ENCODE measurements around the gene RAD9B. TPM values are rescaled to one million over a fixed set of nuclear protein-coding genes. Genes with fewer than 3 reads are reported as not detected.

RAD9B gene
- total RNA-seq, 1 experiment from 2014 or later, result 1.0 TPM

- intact Hi-C loops (cut with micrococcal nuclease), result no loop called here
- no peaks in the 10 kb centered on the region for H3K9me3 Mint-ChIP-seq (ENCODE audit: unreplicated experiment)
- H3K4me3 Mint-ChIP-seq (ENCODE audit: unreplicated experiment), result peak overlapping the region; percentile 12
- no peaks in the 10 kb centered on the region for H3K27me3 Mint-ChIP-seq (ENCODE audit: insufficient read depth, unreplicated experiment)
- POLR2A ChIA-PET, result interaction anchor here (1.2 to 14.4 kb wide), 6 partner anchors 14 to 52 kb away, joined by 3 to 351 read pairs (median 21); partner anchors contain the start of genes RAD9B and VPS29
- CTCF ChIA-PET, result interaction anchor here (0.8 to 5.4 kb wide), 3 partner anchors 14 to 68 kb away, joined by 3 to 30 read pairs (median 4); no protein-coding TSS in a partner anchor
- no peak overlapping the region for H3K27ac Mint-ChIP-seq (ENCODE audit: low read depth, unreplicated experiment)
- BruUV-seq (replicated peaks), result no TSS peak
- TF ChIP-seq, protein P1, sequence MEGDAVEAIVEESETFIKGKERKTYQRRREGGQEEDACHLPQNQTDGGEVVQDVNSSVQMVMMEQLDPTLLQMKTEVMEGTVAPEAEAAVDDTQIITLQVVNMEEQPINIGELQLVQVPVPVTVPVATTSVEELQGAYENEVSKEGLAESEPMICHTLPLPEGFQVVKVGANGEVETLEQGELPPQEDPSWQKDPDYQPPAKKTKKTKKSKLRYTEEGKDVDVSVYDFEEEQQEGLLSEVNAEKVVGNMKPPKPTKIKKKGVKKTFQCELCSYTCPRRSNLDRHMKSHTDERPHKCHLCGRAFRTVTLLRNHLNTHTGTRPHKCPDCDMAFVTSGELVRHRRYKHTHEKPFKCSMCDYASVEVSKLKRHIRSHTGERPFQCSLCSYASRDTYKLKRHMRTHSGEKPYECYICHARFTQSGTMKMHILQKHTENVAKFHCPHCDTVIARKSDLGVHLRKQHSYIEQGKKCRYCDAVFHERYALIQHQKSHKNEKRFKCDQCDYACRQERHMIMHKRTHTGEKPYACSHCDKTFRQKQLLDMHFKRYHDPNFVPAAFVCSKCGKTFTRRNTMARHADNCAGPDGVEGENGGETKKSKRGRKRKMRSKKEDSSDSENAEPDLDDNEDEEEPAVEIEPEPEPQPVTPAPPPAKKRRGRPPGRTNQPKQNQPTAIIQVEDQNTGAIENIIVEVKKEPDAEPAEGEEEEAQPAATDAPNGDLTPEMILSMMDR (IDR thresholded peaks at IDR 0.05; ENCODE audit: unreplicated experiment), result no peak
- peaks cover 34% of the 10 kb centered on the region for H3K4me1 Mint-ChIP-seq (ENCODE audit: insufficient read depth, unreplicated experiment)
- H3K36me3 Mint-ChIP-seq (ENCODE audit: insufficient read depth, unreplicated experiment), result peaks cover 99% of the 10 kb centered on the region
- DNase-seq (ENCODE audit: unreplicated experiment), result no peak
Measured at GRCh38 chr12:110533607-110534006, 31.5 kb downstream of the RAD9B start.

DNA sequence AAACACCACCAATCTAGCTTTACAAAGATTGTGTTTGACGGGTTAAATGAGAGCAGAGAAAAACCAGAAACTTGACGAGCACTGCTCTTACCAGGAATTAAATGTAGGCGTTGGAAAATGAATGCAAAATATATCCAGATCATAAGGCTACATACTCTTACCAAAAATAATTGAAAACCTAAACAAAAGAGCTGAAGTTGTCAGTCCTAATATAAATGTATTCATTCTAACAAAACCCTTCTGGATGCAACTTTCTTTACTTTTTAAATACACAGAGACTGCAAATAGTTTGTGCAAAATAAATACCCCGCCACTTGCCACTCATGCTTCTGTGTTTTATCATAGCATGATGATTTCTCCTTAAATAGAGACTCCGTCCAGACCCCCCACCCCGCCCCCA lies 32.7 kb downstream of the RAD9B start:
- Mint-ChIP-seq H3K36me3 (ENCODE audit: insufficient read depth, unreplicated experiment) (peaks cover 99% of the 10 kb centered on the region), H3K27ac (ENCODE audit: low read depth, unreplicated experiment) (no peak overlapping the region), H3K9me3 (ENCODE audit: unreplicated experiment) (no peaks in the 10 kb centered on the region), H3K4me3 (ENCODE audit: unreplicated experiment) (no peak overlapping the region), H3K27me3 (ENCODE audit: insufficient read depth, unreplicated experiment) (no peaks in the 10 kb centered on the region), H3K4me1 (ENCODE audit: insufficient read depth, unreplicated experiment) (peaks cover 46% of the 10 kb centered on the region)
- POLR2A ChIA-PET, result interaction anchor here (0.9 to 14.4 kb wide), 5 partner anchors 14 to 51 kb away, joined by 3 to 351 read pairs (median 8); partner anchors contain the start of genes RAD9B and VPS29
- CTCF ChIA-PET, result interaction anchor here (0.7 to 5.4 kb wide), 4 partner anchors 9 to 67 kb away, joined by 3 to 30 read pairs (median 5); partner anchors contain the start of gene GPN3
- TF ChIP-seq, protein P1 (IDR thresholded peaks at IDR 0.05; ENCODE audit: unreplicated experiment), result no peak
- no peak for DNase-seq (ENCODE audit: unreplicated experiment)
- intact Hi-C loops (cut with micrococcal nuclease), result loop anchor here (5.0 kb wide), 1 partner anchor 42 kb away; no protein-coding TSS in a partner anchor
- BruUV-seq (replicated peaks), result no TSS peak

- ChIA-PET POLR2A (interaction anchor here (0.5 to 14.4 kb wide), 21 partner anchors 10 to 336 kb away, joined by 3 to 351 read pairs (median 5); partner anchors contain the start of genes FAM216A, GPN3, RAD9B and TCTN1), CTCF (interaction anchor here (0.6 to 3.8 kb wide), 8 partner anchors 10 to 767 kb away, joined by 3 to 21 read pairs (median 4); no protein-coding TSS in a partner anchor)
- H3K36me3 Mint-ChIP-seq (ENCODE audit: insufficient read depth, unreplicated experiment), result peaks cover 99% of the 10 kb centered on the region
- H3K27ac Mint-ChIP-seq (ENCODE audit: low read depth, unreplicated experiment), result peak overlapping the region; percentile 69
- no TSS peak for BruUV-seq (replicated peaks)
- H3K9me3 Mint-ChIP-seq (ENCODE audit: unreplicated experiment), result no peaks in the 10 kb centered on the region
- H3K4me3 Mint-ChIP-seq (ENCODE audit: unreplicated experiment), result peak overlapping the region; percentile 47
- peak; percentile 44 for DNase-seq (ENCODE audit: unreplicated experiment)
- intact Hi-C loops (cut with micrococcal nuclease), result loop anchor here (5.0 kb wide), 1 partner anchor 40 kb away; no protein-coding TSS in a partner anchor
- no peaks in the 10 kb centered on the region for H3K27me3 Mint-ChIP-seq (ENCODE audit: insufficient read depth, unreplicated experiment)
- TF ChIP-seq, protein P1 (IDR thresholded peaks at IDR 0.05; ENCODE audit: unreplicated experiment), result no peak
- H3K4me1 Mint-ChIP-seq (ENCODE audit: insufficient read depth, unreplicated experiment), result peaks cover 40% of the 10 kb centered on the region
Measured at GRCh38 chr12:110536834-110537604, 34.9 kb downstream of the RAD9B start.

Data from MCF 10A (cell line).